Ovary (tissue), 3 donors: ENCODE data around the gene ABI3.

Experiments used
- CTCF ChIP-seq, 3 donors: fragments of 450-650 bp in 2 of 3; fragments of 200-600 bp in 1 of 3; IDR thresholded peaks; one replicate each; pipeline versions ENCODE4 v1.5.1 to v1.8.0; 2016 to 2022; ENCODE audit warnings: antibody characterized with exemption in 3 of 3, mild to moderate bottlenecking in 1 of 3
- POLR2A ChIP-seq: fragments of 450-650 bp; IDR thresholded peaks from one replicate; pipeline ENCODE4 v1.6.1; 2017; ENCODE audit warnings: antibody characterized with exemption, mild to moderate bottlenecking, moderate library complexity
- donor health status: DM: no; HTN: no; CAD: no.

- TF ChIP-seq POLR2A (peak; percentile 50), CTCF (IDR thresholded peaks at IDR 0.05) (no peak)
Observed at GRCh38 chr17:49193513-49194296, 16.8 kb upstream of the ABI3 start.
